Transverse colon (tissue), 4 donors: ENCODE measurements around the gene NPPB. TPM values are rescaled to one million over a fixed set of nuclear protein-coding genes. Genes with fewer than 3 reads are reported as not detected.

Experiments used
- DNase-seq: peaks from one replicate; pipeline ENCODE4 v3.0.0-alpha.2; 2019
- H3K27ac ChIP-seq, 4 donors: fragments of 200-600 bp; sonication (generic); 2 replicates each; pipeline ENCODE4 v1.5.1; 2016 to 2018; ENCODE audit warnings: inconsistent platforms in 4 of 4
- H3K27me3 ChIP-seq: fragments of 200-600 bp; sonication (generic); 2 replicates; pipeline ENCODE4 v1.5.1; 2017; ENCODE audit warnings: inconsistent platforms
- H3K36me3 ChIP-seq, 4 donors: fragments of 200-600 bp; sonication (generic); 2 replicates each; pipeline ENCODE4 v1.5.1; 2017 to 2019; ENCODE audit warnings: inconsistent platforms in 4 of 4
- H3K4me1 ChIP-seq, 4 donors: fragments of 200-600 bp; sonication (generic); 2 replicates each; pipeline ENCODE4 v1.5.1; 2017 to 2020; ENCODE audit warnings: inconsistent platforms in 4 of 4
- H3K4me3 ChIP-seq, 4 donors: fragments of 200-600 bp; sonication (generic); 1 replicate in 1 of 4; 2 replicates in 3 of 4; pipeline versions ENCODE4 v1.5.1 to v1.6.1; 2017 to 2019; ENCODE audit warnings: inconsistent platforms in 4 of 4
- H3K9me3 ChIP-seq, 2 donors: fragments of 200-600 bp; sonication (generic); 2 replicates each; pipeline ENCODE4 v1.5.1; 2017 to 2019; ENCODE audit warnings: inconsistent platforms in 2 of 2
- CTCF ChIP-seq, 5 experiments: fragments of 200-600 bp in 3 of 5; fragments of 450-650 bp in 2 of 5; sonication (generic) in 3 of 5; IDR thresholded peaks; 1 replicate in 2 of 5; 2 replicates in 3 of 5; pipeline ENCODE4 v1.5.1; 2016 to 2017; ENCODE audit warnings: antibody characterized with exemption in 5 of 5, inconsistent platforms in 3 of 5, mild to moderate bottlenecking in 2 of 5, moderate library complexity in 1 of 5
- EP300 ChIP-seq: sonication (generic); formaldehyde crosslinking; IDR thresholded peaks from one replicate; pipeline ENCODE4 v1.6.1; 2017; ENCODE audit warnings: antibody characterized with exemption, low read depth
- POLR2A ChIP-seq: fragments of 450-650 bp; IDR thresholded peaks from one replicate; pipeline ENCODE4 v1.6.1; 2016; ENCODE audit warnings: antibody characterized with exemption, mild to moderate bottlenecking, moderate library complexity
- POLR2AphosphoS5 ChIP-seq, 3 donors: sonication (generic); formaldehyde crosslinking; IDR thresholded peaks; one replicate each; pipeline ENCODE4 v1.6.1; 2016; ENCODE audit warnings: antibody characterized with exemption in 3 of 3
- WGBS, 2 donors: methylation state at CpG; one replicate each; pipeline ENCODE4 v1.1.5; 2018; ENCODE audit warnings: low coverage in 1 of 2; 5-methylcytosine and 5-hydroxymethylcytosine counted together
- in situ Hi-C, 4 donors: fragments of 200-750 bp; cut with MboI; loops; one replicate each; pipeline versions ENCODE4 v1.15.0 to v1.15.1; 2017; ENCODE audit warnings: low sequenced_read_pairs in 3 of 4, low pct_ligation_motif_present in 1 of 4, low pct_unique_long_range_greater_than_20kb in 1 of 4
- intact Hi-C: fragments of 100-400 bp; cut with DNase I; formaldehyde crosslinking; loops from one replicate; pipeline ENCODE4 v1.15.1; 2023; ENCODE audit warnings: low total_unique reads
- total RNA-seq, 4 donors: library from RNA; depleted of rRNA; stranded (reverse); fragments of >200 nt; gene quantifications; one replicate each; pipeline ENCODE4 v1.1.0, GENCODE V29; 2016

NPPB gene
- total RNA-seq, 4 donors from 2014 or later: not detected

GRCh38 chr1:11838349-11839272 lies 20.1 kb downstream of the NPPB start:
- WGBS, 2 donors: 60 to 64% methylated on average over 6 to 40 of the region's 40 CpGs
- peak; percentile 71 for DNase-seq
- Histone ChIP-seq H3K36me3 (peaks cover 0 to 73% (median 22%) of the 10 kb centered on the region in 4 donors), H3K9me3 (no peaks in the 10 kb centered on the region), H3K27me3 (no peaks in the 10 kb centered on the region), H3K4me3 (no peak overlapping the region), H3K27ac (no peak overlapping the region), H3K4me1 (no peaks in the 10 kb centered on the region)
- no peak for TF ChIP-seq POLR2A
- TF ChIP-seq CTCF (IDR thresholded peaks at IDR 0.05): peak; percentile 91 to 96 (median 95)
- peak in 1 of 3 donors; percentile 15 for TF ChIP-seq POLR2AphosphoS5 (IDR thresholded peaks at IDR 0.05)
- no peak for TF ChIP-seq EP300
- intact Hi-C loops (loop anchor here (5.0 kb wide), 2 partner anchors 54 to 69 kb away; no protein-coding TSS in a partner anchor), in situ Hi-C loops (loop anchor here in 3 of 4 donors (25.0 kb wide), 1 partner anchor 124 kb away; no protein-coding TSS in a partner anchor)

GRCh38 chr1:11837767-11838348 lies 20.9 kb downstream of the NPPB start:
- intact Hi-C loops (loop anchor here (5.0 kb wide), 2 partner anchors 54 to 69 kb away; no protein-coding TSS in a partner anchor), in situ Hi-C loops (loop anchor here in 3 of 4 donors (25.0 kb wide), 1 partner anchor 124 kb away; no protein-coding TSS in a partner anchor)
- DNase-seq: no peak
- no peak overlapping the region for H3K27ac ChIP-seq
- H3K27me3 ChIP-seq: no peaks in the 10 kb centered on the region
- 91 to 100% methylated on average over 2 to 11 of the region's 11 CpGs for WGBS, 2 donors
- TF ChIP-seq EP300 (no peak), POLR2AphosphoS5 (IDR thresholded peaks at IDR 0.05) (no peak), CTCF (IDR thresholded peaks at IDR 0.05) (no peak), POLR2A (no peak)
- H3K36me3 ChIP-seq: peaks cover 0 to 80% (median 25%) of the 10 kb centered on the region in 4 donors
- no peaks in the 10 kb centered on the region for H3K4me1 ChIP-seq
- H3K4me3 ChIP-seq: no peak overlapping the region
- H3K9me3 ChIP-seq: no peaks in the 10 kb centered on the region

- intact Hi-C loops: loop anchor here (5.0 kb wide), 2 partner anchors 55 to 70 kb away; no protein-coding TSS in a partner anchor
- WGBS, 2 donors: 92 to 100% methylated on average over 2 to 36 of the region's 36 CpGs
- no peaks in the 10 kb centered on the region for H3K27me3 ChIP-seq
These were observed 21.6 kb downstream of the NPPB start for GRCh38 chr1:11836955-11837766.

More at GRCh38 chr1:11836955-11837766, 21.6 kb downstream of the NPPB start:
- H3K4me1 ChIP-seq: no peaks in the 10 kb centered on the region
- in situ Hi-C loops: loop anchor here in 3 of 4 donors (25.0 kb wide), 1 partner anchor 125 kb away; no protein-coding TSS in a partner anchor
- H3K27ac ChIP-seq: no peak overlapping the region
- H3K36me3 ChIP-seq: peaks cover 0 to 85% (median 24%) of the 10 kb centered on the region in 4 donors
- TF ChIP-seq POLR2AphosphoS5 (IDR thresholded peaks at IDR 0.05) (no peak), CTCF (IDR thresholded peaks at IDR 0.05) (no peak), EP300 (no peak), POLR2A (no peak)
- H3K4me3 ChIP-seq: no peak overlapping the region
- H3K9me3 ChIP-seq: no peaks in the 10 kb centered on the region
- no peak for DNase-seq
